Stimulated activated CD8-positive, alpha-beta memory T cell treated with anti-CD3 and anti-CD28 coated beads, Interleukin-4, amount 100 ng/mL, for 4 hours (primary cell): ENCODE measurements around the gene PITPNM1.
"Not testable (repeated sequence)": the region's sequence is repeated elsewhere in the genome, so short reads cannot be mapped to it uniquely, and the experiment has no call there.

Experiments
- DNase-seq, 2 donors: peaks; one replicate each; pipeline ENCODE4 v3.0.0-alpha.2; 2020; ENCODE audit warnings: low read depth in 2 of 2, low spot score in 1 of 2

PITPNM1 gene

GRCh38 chr11:67491276-67492068, 13.7 kb downstream of the PITPNM1 start:
- DNase-seq: no peak

GRCh38 chr11:67490727-67491065, 14.5 kb downstream of the PITPNM1 start:
- no peak for DNase-seq

- DNase-seq: no peak
Measured at GRCh38 chr11:67489885-67490726, 15.1 kb downstream of the PITPNM1 start.

- DNase-seq: no peak
Measured at GRCh38 chr11:67489203-67489884, 15.8 kb downstream of the PITPNM1 start.

DNA sequence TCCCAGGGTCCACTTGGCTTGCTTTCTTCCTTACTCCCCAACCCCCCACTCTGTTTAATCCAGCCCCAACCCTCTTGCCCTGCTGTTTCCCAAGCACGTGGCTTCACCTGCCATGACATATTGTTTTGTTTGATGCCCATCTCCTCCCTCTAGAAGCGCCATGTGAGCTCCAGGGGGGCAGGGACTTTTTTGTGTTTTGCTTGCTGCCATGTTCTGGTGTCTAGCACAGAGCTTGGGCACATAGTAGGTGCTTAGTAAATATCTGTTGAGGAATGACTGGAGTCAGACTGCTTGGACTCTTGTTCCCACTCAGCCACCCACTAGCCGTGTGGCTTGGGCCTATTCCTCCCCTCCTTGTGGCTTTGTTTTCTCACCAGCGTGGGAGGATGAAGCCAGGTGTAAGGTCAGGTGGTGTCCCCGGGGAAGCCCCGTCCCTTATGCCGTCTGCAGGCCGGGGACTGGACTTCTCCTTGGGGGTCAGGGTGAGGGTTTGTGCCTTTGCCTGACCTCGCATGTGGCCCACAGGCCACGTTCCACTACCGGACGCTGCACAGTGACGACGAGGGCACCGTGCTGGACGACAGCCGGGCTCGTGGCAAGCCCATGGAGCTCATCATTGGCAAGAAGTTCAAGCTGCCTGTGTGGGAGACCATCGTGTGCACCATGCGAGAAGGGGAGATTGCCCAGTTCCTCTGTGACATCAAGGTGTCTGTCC, 18.5 kb downstream of the PITPNM1 start:
- no peak for DNase-seq

- DNase-seq: not testable (repeated sequence)
Measured at GRCh38 chr11:67485873-67486361, 19.2 kb downstream of the PITPNM1 start.

DNA sequence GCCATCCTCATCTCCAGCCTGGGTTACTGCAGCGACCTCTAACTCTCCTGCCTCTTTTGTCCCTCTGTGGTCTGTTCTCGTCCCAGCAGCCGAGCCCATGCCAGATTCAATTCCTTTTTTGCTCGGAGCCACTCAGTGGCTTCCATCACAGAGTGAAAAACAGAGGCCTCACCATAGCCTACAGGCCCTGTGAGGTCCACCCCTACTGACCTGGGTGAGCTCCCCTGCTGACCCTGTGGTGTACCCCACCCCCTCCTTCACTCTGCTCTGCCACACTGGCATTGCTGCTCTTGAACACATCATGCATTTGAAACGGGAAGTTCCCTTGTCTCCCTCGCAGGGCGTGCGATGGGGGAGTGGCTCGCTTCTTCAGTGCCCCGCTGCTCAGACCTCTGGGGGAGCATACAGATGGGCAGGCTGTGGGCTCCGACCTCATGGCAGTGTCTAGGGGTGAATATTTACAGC, 20.3 kb downstream of the PITPNM1 start:
- no peak for DNase-seq

- no peak for DNase-seq
Measured at GRCh38 chr11:67483831-67484665, 21.1 kb downstream of the PITPNM1 start.

DNA sequence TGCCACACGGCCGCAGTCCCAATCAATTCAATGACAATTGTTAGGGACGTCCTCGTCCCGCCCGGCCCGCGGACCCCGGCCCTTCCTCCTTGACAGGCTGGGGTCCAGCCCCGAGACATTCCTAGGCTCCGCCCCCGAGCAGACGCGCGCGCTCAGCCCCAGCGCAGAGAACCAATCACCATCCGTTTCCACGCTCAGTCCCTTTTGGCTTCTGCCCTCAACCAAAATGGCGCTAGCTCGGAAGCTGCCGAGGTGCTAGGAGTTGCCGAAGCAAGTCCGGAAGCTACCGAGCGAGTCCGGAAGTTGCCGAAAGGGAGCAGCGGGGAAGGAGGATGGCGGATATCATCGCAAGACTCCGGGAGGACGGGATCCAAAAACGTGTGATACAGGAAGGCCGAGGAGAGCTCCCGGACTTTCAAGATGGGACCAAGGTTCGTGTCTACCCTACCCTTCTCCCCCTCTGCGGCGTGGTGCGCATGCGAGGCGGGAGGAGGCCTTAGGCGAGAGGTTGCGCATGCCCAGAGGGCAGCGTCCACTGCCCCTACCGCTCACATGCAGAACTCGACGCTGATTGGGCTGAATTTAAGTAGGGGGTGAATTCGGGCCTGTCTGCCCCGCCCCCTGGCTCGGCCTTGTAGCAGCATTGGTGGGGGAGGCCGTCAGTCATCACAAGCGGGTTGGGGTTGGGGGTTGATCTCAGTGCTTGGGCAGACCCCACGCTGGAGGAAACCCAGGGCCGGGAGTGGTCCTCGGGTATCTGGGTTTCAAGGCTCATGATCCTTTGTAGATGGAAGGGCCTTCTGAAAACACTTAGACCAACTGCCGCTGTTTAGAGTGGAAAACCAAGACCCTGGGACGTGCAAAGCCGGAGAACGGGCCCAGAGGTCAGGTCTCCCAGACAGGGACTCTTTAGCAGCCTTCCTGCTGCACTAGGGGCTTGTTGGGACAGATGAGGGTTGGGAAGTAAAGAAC, 22.1 kb downstream of the PITPNM1 start, which contains the start of gene AIP:
Gene AIP, plus strand, starts transcription at position 200 of the 972 bp plus-strand sequence. Its CDS starts 133 bp downstream, at position 333.
- peak; percentile 89 to 93 for DNase-seq

DNA sequence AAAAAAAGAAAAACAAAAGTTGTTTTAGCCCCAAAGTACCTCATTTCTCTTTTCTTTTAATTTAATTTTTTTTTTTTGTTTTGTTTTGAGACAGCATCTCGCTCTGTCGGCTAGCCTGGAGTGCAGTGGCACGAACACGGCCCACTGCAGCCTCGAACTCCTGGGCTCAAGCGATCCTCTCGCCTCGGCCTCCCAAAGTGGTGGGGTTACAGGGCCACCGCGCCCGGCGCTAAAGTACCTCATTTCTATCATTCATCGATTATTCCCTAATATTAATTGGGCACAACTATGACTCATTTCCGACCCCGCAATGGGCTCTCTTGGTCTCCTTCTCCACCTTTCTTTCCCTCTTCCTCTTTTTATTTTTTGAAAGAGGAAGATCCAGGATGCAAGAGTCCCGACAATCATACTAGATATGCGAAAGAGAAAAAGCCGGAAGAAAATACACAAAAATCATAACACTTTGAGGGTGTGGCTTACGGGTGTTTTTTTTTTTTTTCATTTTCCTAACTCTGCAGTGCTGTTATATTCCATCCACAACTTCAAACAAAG, 22.8 kb downstream of the PITPNM1 start:
- no peak for DNase-seq

- DNase-seq: not testable (repeated sequence)
Measured at GRCh38 chr11:67477344-67478050, 27.7 kb downstream of the PITPNM1 start.

- not testable (repeated sequence) for DNase-seq
Measured at GRCh38 chr11:67476692-67477091, 28.5 kb downstream of the PITPNM1 start.

GRCh38 chr11:67472882-67473281, 32.3 kb downstream of the PITPNM1 start:
- DNase-seq: no peak

DNA sequence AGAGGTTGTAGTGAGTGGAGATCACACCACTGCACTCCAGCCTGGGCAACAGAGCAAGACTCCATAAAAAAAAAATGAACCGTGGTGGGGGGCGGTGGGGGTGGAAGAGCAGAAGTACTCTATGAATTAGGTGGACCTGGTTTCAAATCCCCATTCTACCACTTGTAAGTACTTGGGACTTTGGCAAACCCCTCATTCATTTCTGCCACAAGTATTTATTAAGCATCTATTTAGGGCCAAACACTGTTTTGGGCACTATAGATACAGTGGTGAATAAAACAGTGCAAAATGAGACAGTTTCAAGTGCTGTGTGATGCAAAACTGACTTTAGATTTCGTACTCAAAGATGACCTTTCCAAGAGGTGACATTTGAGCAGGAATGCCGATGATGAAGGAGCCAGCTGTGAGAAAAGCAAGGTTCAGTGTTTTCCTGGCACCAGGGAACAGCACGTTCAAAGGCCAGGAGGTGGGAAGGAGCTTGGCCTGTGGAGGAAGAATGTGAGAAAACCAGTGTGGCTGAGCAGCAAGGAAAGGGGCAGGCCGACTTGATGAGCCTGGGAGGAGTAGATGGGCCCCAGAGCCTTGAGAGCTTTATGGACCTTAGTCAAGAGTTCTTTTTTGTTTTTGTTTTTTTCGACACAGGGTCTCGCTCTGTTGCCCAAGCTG, 34.7 kb downstream of the PITPNM1 start:
- no peak for DNase-seq

- DNase-seq: no peak
Measured at GRCh38 chr11:67469508-67469811, 35.7 kb downstream of the PITPNM1 start.

DNA sequence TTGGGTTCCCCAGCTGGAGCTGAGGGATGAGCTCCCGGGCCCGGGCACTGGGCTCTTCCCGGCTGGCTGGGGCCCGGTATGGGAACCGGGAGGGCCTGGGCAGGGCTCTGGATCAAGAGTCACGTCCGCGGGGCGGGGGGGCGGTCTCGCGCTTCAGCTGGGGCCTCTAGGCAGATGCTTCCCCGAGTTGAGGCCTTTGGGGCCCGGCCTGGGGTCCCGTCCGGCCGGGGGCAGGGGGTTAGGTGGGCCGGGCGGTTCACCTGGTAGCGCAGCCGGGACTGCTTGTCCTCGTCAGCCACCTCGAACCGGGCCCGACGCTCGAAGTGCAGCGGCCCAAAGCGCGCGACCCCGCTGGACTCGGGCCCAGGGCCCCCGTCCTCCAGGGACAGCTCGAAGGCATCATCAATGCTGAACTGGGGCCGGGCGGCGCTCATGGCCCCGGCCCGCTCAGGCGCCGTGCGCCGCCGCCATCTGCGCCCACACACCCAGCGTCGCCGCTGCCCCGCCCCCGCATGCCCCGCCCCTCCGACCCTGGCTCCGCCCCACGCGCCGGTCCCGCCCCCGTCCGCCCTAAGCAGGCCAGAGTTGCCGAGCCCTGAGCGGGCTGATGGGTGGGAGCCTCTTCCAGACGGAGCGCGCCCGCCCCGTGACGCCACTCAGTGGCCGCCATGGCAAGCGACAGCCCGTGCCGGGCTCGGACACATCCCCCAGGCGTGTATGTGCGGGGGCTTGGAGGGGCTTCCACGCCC, 36.2 kb downstream of the PITPNM1 start, which contains the start of gene TMEM134:
Gene TMEM134, minus strand, starts transcription at position 493 of the 749 bp plus-strand sequence. Its CDS starts 59 bp downstream, at position 434.
- DNase-seq: peak; percentile 81 to 84

DNA sequence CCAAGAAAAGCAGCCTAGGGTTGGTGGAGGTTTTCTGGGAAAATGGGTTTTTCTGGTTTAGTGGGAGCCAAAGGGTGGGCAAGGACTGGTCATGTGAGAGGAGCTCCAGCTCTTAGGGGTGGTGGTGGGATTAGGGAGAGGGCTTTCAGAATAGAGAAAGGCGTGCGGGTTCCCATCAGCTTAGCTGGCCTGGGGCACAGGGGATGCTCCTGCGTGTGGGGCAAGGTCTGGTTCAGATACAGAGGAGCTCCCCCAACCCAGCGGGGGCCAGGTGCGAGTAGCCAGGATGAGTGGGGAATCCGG, 36.8 kb downstream of the PITPNM1 start:
- no peak for DNase-seq
